GM18951 (cell line): Measurements from ENCODE around the gene KMT2D.

ENCODE experiments used
- POLR2A ChIP-seq: IDR thresholded peaks from 4 replicates; pipeline ENCODE4 v1.6.1; 2011; ENCODE audit warnings: mild to moderate bottlenecking; ENCODE audit not compliant: insufficient read length, insufficient read depth; ENCODE audit errors: extremely low read depth
- in situ Hi-C: fragments of 300-500 bp; cut with MboI; formaldehyde crosslinking; loops from one replicate; pipeline ENCODE4 v1.12.0; 2022; ENCODE audit warnings: low sequenced_read_pairs, mixed read lengths, inconsistent platforms; ENCODE audit not compliant: unreplicated experiment

KMT2D gene, protein sequence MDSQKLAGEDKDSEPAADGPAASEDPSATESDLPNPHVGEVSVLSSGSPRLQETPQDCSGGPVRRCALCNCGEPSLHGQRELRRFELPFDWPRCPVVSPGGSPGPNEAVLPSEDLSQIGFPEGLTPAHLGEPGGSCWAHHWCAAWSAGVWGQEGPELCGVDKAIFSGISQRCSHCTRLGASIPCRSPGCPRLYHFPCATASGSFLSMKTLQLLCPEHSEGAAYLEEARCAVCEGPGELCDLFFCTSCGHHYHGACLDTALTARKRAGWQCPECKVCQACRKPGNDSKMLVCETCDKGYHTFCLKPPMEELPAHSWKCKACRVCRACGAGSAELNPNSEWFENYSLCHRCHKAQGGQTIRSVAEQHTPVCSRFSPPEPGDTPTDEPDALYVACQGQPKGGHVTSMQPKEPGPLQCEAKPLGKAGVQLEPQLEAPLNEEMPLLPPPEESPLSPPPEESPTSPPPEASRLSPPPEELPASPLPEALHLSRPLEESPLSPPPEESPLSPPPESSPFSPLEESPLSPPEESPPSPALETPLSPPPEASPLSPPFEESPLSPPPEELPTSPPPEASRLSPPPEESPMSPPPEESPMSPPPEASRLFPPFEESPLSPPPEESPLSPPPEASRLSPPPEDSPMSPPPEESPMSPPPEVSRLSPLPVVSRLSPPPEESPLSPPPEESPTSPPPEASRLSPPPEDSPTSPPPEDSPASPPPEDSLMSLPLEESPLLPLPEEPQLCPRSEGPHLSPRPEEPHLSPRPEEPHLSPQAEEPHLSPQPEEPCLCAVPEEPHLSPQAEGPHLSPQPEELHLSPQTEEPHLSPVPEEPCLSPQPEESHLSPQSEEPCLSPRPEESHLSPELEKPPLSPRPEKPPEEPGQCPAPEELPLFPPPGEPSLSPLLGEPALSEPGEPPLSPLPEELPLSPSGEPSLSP (N-terminal part only)

DNA sequence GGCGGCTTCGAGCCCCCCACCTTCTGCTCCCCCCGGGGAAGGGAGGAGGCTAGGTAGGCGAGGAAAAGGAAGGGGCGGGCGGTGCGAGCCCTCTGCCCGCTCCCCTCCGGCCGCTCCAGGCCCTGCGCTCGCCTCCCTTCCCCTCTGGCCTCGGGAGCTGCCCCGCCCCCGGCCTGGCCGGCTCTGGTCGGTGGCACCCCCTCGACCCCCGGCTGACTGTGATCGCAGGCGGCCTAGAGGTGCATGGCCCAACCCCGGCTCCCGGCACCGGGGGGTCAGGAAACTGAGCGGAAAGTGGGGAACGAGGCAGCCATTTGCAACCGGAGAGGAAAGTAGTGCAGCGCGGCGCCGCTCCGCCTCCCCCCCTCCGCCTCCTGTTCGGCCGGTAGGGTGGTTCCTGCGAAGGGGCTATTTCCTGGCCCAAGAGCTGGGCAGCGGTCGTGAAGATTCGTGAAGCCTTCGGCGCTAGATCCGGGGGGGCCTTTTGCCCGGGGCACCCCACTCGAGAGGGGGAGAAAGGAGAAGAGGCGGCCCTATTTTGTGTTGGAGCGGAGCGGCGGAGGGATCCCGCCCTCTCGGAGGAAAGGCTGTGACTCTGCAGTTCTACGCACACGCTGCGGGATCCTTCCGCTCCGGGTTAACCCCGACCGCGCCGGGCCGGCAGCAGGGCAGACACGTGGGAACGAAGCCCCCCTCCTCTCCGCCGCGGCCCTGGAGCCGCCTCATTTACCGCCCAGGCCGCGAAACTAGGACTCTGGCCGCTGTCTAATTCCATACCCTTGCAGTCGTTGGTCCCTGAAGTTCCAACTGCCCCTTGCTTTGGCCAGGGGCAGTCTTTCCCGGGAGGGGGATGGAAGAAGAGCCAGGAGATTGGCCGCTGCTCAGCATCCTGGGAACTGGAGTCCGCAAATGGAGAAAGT, at the start of gene KMT2D:
KMT2D (minus strand) TSS at position 558 of the 920 bp plus-strand sequence. CDS start 5,470 bp downstream, outside the sequence.
- in situ Hi-C loops: no loop called here
- peak; percentile 77 for TF ChIP-seq POLR2A

DNA sequence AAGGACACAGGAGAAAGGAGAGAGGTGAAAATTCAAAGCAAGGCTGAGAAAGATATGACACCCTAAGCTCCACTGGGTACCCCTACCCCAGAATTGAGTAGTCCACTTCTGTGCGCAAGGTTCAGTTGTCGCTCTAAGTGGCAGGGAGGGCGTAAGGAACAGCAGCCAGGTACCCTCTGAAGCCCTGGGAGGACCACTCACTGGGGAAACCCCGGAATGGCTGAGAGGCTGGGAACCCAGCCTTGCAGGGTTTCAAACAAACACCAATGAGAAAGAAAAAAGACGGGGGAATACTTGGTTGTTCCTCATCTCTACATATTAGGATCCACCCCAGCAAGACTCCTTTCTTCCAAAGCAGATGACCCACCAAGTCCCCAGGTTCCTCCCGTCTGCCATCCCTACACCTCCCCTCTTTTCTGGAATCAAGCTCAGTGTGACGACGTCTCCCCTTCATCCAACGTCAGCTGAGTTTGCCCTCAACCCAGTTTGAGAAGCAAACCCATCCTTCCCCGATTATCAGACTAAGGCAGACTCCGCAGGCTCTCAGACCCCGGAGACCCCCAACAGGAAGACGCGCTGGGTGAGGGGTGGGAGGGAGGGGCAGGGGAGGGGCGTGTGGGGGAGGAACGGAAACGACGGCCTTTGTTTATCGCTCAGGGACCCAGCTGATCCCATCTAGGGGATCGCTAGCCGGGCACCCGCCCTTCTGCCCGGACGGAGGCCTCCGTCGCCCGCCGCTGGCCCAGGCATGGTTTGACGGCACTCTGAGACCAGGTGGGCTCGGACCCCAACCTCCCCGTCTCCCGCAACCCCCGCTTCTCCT, 49.3 kb upstream of the KMT2D start:
- in situ Hi-C loops: no loop called here

DNA sequence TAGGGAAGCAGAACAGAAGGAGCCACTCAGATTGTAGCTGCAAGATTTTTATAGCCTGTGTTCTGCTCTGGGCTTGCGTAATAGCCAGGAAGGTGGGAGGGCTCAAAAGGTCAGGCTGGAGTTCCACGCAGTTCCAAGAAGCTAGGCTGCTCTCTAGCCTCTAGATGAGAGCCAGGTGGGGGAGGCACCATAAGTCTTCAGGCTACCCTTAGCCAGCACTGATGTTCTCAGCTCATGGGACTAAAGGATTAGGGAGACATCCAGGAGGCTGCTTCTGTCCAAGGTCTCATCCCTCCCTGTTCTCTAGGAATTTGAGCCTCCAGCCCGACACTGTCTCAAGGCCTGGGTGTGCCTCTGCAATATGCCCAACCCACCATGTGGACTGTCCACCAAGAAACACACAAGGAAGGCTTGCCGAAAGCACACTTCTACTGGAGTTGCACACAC, 48.4 kb upstream of the KMT2D start:
- in situ Hi-C loops: no loop called here

More for the DNA sequence above, 49.3 kb upstream of the KMT2D start:
- no peak for TF ChIP-seq POLR2A

DNA sequence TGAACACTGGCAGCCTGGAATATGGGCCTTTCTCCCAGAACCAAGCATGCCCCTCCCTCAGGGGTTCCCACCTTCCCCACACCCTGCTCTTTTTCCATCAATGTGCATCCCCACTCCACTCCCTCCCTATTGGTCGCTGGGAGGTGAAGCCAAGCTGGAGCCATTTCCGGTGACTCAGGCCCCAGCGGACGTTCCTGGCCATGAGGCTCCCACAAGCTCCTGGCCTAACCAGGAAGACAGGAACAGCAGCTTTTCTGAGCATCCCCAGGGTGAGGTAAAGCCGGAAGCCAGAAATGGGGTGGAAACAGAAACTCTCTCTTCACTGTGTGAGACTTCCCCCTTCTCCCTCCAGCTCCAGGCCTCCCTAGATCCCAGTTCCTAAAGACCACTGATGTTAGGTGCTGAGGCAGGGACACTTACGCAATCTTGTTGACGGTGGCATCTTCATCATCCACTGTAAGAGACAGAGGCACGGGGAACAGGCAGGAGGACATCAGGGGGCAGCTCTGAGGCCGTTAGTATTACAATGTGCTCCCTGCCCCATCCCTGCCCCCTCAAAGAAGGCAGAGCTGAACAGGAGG, 45.0 kb upstream of the KMT2D start:
- in situ Hi-C loops: no loop called here

More for the DNA sequence above, 48.4 kb upstream of the KMT2D start:
- no peak for TF ChIP-seq POLR2A

DNA sequence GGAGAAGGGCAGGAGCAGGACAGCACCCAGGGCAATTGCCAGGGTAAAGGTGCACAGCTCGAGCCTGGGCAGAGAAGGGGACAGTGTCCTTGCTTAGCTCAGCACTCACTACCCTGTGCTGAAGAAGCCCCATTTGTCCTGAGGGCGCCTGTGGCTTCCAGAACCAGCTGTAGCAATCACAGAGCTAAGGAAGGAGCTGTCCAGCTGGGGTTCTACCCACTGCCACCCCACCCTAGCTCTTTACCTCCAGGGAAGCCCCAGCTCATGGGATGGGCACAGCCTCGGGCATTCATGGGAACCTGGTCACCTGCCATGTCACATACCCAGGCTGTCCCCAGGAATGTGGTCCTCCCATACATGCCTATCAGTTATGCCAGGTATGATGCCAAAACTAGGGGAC, 44.2 kb upstream of the KMT2D start:
- TF ChIP-seq POLR2A: no peak
- in situ Hi-C loops: no loop called here

More for the DNA sequence above, 45.0 kb upstream of the KMT2D start:
- no peak for TF ChIP-seq POLR2A

DNA sequence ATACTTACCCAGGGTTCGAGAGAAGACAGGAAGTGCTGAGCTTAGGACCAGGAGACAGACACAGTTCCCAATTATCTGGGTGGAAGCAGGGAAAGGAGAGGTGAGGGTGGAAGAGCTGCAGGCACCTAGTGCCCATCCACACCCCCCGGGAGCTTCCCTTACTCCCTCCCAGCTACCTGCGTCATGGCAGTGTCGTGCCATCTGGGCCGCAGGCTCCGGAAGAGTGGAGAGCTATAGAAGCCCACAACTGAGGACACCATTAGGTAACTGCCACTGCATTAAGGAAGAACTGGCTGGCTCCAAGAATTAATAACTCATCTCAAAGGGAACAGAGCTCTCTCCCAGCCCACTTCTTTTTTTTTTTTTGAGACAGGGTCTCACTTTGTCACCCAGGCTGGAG, 39.8 kb upstream of the KMT2D start:
- in situ Hi-C loops: no loop called here
- no peak for TF ChIP-seq POLR2A

DNA sequence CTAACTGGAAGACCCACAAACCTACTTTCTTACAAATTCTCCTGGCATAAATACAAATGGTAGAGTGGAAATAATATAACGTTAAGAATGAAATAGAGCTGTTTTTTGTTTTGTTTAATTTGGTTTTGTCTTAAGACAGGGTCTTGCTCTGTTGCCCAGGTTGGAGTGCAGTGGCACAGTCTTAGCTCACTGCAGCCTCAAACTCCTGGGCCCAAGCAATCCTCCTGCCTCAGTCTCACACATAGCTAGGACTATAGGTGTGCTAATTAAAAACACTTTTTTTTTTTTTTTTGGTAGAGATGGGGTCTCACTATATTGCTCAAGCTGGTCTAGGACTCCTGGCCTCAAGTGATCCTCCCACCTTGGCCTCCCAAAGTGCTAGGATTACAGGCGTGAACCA, 38.1 kb upstream of the KMT2D start:
- in situ Hi-C loops: no loop called here
- no peak for TF ChIP-seq POLR2A

DNA sequence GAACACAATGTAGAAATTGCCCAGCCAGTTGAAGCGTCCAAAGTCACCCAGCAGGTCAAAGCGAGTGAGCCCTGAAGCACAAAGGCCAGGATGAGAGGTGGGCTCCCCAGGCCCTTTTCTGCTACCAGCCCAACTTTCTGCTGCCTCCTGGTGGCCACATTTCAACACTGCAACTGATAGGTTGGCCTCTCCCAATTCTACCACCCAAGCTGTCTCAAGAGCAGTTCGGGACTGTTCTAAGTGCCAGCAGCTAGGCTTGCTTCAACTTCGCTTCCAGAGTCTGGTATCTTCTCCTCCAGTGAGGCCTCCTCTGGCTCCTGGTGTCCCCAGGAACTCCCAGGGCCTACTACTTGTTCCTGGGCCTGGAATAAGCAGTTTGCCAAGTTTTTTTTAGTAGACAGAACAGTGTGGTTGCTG, 37.4 kb upstream of the KMT2D start:
- in situ Hi-C loops: no loop called here
- TF ChIP-seq POLR2A: no peak

DNA sequence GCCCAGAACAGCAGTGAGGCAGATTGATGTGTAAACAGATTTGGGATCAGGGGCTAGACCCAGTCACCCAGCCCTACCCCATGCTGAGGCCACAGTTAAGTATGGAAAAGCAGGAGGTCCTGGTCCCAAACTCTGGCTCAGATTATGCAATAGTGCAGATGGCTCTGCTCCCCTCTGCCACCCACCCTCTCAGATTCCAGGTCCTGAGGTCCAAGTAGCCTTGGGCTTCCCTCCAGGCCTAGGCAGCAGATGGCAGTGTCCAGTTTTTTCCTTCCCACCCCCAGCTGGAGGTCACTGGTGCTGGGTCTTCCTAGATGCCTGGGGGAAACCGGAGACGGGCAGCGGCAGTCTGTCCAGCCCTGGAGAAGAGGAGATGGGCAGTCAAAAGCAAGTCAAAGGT, 36.8 kb upstream of the KMT2D start:
- in situ Hi-C loops: no loop called here
- no peak for TF ChIP-seq POLR2A

DNA sequence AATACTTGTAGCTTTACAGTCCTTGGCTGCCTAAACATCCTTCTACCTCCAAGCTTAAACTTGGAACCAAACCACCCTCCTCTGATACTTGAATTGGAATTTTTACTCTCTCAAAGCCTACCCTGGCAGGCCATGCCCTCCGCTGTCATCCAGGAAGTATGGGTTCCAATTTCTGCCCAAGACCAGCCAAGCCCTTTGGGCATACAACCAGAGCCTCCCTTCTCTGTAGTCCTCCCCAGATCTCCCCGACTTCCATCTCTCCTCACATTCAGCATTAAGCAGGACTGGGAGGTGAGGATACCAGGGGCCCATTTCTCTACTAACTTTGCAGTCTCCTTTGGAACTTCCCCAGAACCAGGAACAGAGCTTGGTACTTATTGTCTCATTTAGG, 34.4 kb upstream of the KMT2D start:
- no peak for TF ChIP-seq POLR2A
- in situ Hi-C loops: no loop called here

DNA sequence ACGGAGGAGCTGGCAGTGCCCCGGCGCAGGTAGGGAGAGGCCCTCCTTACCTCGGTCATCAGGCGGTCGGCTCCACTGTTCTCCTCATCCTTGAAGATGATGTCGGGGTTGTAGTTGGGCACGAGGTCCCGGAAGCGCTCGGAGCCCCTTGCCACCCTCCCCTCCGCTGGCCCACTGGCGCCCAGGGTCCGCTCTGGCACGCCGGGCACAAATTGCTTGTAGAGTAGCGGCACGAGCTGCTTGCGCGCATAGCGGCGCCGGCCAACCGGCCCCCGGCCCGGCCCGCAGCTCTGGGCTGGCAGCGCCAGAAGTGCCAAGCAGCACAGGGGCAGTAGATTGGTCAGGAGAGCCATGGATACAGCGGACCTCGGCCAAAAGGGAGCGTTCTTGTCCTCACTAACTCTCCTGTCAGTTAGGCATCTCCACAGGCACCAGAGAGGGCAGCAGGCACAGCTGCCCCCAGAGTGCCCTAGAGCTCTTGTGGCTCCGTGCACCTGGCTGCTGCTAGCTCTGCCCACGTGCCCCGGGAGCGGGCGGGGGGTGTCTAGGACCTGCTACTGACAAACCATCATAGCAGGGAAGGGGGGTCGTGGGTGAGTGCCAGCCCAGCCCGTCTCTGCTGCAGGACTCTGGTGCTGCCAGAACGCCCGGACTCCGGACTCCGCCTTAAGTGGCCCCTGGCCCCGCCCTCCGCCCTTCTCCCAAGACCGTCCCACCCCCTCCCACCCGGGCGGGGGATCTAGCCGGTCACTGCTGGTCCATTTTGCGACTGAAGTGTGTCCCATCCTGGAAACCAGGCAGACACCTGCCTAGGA, 33.8 kb upstream of the KMT2D start, which contains the start of gene DHH:
DHH (minus strand) TSS at position 642 of the 815 bp plus-strand sequence; CDS start at position 353, 289 bp downstream.
- TF ChIP-seq POLR2A: no peak
- in situ Hi-C loops: no loop called here

DNA sequence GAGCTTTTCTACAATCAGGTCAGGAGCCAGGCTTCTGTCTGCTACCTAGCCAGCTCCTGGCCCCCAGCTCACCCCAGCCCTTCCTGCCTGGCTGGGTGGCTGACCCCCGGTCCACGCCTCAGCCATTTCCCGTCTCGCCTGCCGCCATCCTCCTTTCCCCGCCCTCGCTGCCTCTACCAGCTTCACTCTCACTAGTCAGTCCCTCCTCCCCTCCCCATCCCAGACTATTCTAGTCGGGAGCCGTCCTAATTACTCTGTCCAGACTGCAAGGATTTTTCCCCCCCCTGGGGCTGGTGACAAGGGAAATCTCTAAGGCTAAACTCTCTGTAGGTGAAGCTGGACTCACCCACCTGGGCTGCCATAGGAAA, 33.2 kb upstream of the KMT2D start:
- no peak for TF ChIP-seq POLR2A
- in situ Hi-C loops: no loop called here
